Measurements from ENCODE around the gene LAMB1. TPM values are rescaled to one million over a fixed set of nuclear protein-coding genes. Genes with fewer than 3 reads are reported as not detected.

Gene LAMB1
- total RNA-seq, 1 donor from 2014 or later = 220 TPM

GRCh38 chr7:107936312-107936711 lies 66.6 kb downstream of the LAMB1 start:
- no peak overlapping the region for H3K4me3 ChIP-seq (ENCODE audit: low read depth, low read length)
- no peak for DNase-seq (ENCODE audit: low read depth)
- no peak for TF ChIP-seq CTCF (conservative IDR thresholded peaks at IDR 0.05; ENCODE audit: low read depth, low read length)

- no peak overlapping the region for H3K4me3 ChIP-seq (ENCODE audit: low read depth, low read length)
- TF ChIP-seq CTCF (conservative IDR thresholded peaks at IDR 0.05; ENCODE audit: low read depth, low read length) = no peak
- DNase-seq (ENCODE audit: low read depth) = no peak
Measured at GRCh38 chr7:107934991-107935770, 67.8 kb downstream of the LAMB1 start.

GRCh38 chr7:107933386-107934013 lies 69.5 kb downstream of the LAMB1 start:
- no peak for TF ChIP-seq CTCF (conservative IDR thresholded peaks at IDR 0.05; ENCODE audit: low read depth, low read length)
- H3K4me3 ChIP-seq (ENCODE audit: low read depth, low read length) = no peak overlapping the region
- DNase-seq (ENCODE audit: low read depth) = no peak

GRCh38 chr7:107932805-107933204 lies 70.2 kb downstream of the LAMB1 start:
- DNase-seq (ENCODE audit: low read depth) = no peak
- no peak overlapping the region for H3K4me3 ChIP-seq (ENCODE audit: low read depth, low read length)
- TF ChIP-seq CTCF (conservative IDR thresholded peaks at IDR 0.05; ENCODE audit: low read depth, low read length) = no peak

GRCh38 chr7:107931740-107932515 lies 71.0 kb downstream of the LAMB1 start:
- no peak for TF ChIP-seq CTCF (conservative IDR thresholded peaks at IDR 0.05; ENCODE audit: low read depth, low read length)
- H3K4me3 ChIP-seq (ENCODE audit: low read depth, low read length) = no peak overlapping the region
- DNase-seq (ENCODE audit: low read depth) = no peak

- H3K4me3 ChIP-seq (ENCODE audit: low read depth, low read length) = no peak overlapping the region
- DNase-seq (ENCODE audit: low read depth) = no peak
- no peak for TF ChIP-seq CTCF (conservative IDR thresholded peaks at IDR 0.05; ENCODE audit: low read depth, low read length)
Measured at GRCh38 chr7:107926481-107926880, 76.5 kb downstream of the LAMB1 start.

Data from epithelial cell of proximal tubule (primary cell).